Prostate gland (tissue), 2 donors: ENCODE results near the gene BIN2. TPM values are rescaled to one million over a fixed set of nuclear protein-coding genes. Genes with fewer than 3 reads are reported as not detected.
A peak's percentile ranks its signal among the peaks of the same experiment; 100 is the strongest.

Experiments used
- DNase-seq: peaks from one replicate; pipeline ENCODE4 v3.0.0-alpha.2; 2019; ENCODE audit warnings: low spot score
- H3K27ac ChIP-seq, 2 donors: fragments of 200-600 bp; sonication (generic); 2 replicates each; pipeline ENCODE4 v1.5.1; 2017 to 2019
- H3K27me3 ChIP-seq: fragments of 200-600 bp; sonication (generic); replicated peaks from 2 replicates; pipeline ENCODE4 v1.5.1; 2019; ENCODE audit not compliant: insufficient read depth
- H3K36me3 ChIP-seq, 2 donors: fragments of 200-600 bp; sonication (generic); 1 replicate in 1 of 2; 2 replicates in 1 of 2; pipeline versions ENCODE4 v1.5.1 to v1.8.1; 2017 to 2019
- H3K4me1 ChIP-seq: fragments of 200-600 bp; sonication (generic); replicated peaks from 2 replicates; pipeline ENCODE4 v1.5.1; 2019
- H3K4me3 ChIP-seq, 2 donors: fragments of 200-600 bp; sonication (generic); 2 replicates each; pipeline ENCODE4 v1.5.1; 2017 to 2019
- H3K9me3 ChIP-seq: fragments of 200-600 bp; sonication (generic); 2 replicates; pipeline ENCODE4 v1.5.1; 2017
- POLR2A ChIP-seq: fragments of 450-650 bp; IDR thresholded peaks from one replicate; pipeline ENCODE4 v1.6.1; 2016; ENCODE audit warnings: antibody characterized with exemption, mild to moderate bottlenecking
- POLR2AphosphoS5 ChIP-seq: sonication (generic); formaldehyde crosslinking; IDR thresholded peaks from one replicate; pipeline ENCODE4 v1.6.1; 2017; ENCODE audit warnings: antibody characterized with exemption
- WGBS: methylation state at CpG from one replicate; pipeline ENCODE4 v1.1.5; 2018; 5-methylcytosine and 5-hydroxymethylcytosine counted together
- intact Hi-C: fragments of 100-400 bp; cut with DNase I; formaldehyde crosslinking; loops from one replicate; pipeline ENCODE4 v1.14.2; 2022
- total RNA-seq, 2 donors: library from RNA; depleted of rRNA; stranded (reverse); fragments of >200 nt; gene quantifications; one replicate each; pipeline ENCODE4 v1.1.0, GENCODE V29; 2016
- TF ChIP-seq, protein P1 (sequence below), 4 experiments: fragments of 200-600 bp in 2 of 4; fragments of 450-650 bp in 2 of 4; sonication (generic) in 2 of 4; IDR thresholded peaks; 1 replicate in 3 of 4; 2 replicates in 1 of 4; pipeline ENCODE4 v1.5.1; 2016 to 2019; ENCODE audit warnings: antibody characterized with exemption in 4 of 4, mild to moderate bottlenecking in 2 of 4, moderate library complexity in 2 of 4

The BIN2 gene
- total RNA-seq = 1 to 10 TPM; 2.6 to 5.5 TPM

DNA sequence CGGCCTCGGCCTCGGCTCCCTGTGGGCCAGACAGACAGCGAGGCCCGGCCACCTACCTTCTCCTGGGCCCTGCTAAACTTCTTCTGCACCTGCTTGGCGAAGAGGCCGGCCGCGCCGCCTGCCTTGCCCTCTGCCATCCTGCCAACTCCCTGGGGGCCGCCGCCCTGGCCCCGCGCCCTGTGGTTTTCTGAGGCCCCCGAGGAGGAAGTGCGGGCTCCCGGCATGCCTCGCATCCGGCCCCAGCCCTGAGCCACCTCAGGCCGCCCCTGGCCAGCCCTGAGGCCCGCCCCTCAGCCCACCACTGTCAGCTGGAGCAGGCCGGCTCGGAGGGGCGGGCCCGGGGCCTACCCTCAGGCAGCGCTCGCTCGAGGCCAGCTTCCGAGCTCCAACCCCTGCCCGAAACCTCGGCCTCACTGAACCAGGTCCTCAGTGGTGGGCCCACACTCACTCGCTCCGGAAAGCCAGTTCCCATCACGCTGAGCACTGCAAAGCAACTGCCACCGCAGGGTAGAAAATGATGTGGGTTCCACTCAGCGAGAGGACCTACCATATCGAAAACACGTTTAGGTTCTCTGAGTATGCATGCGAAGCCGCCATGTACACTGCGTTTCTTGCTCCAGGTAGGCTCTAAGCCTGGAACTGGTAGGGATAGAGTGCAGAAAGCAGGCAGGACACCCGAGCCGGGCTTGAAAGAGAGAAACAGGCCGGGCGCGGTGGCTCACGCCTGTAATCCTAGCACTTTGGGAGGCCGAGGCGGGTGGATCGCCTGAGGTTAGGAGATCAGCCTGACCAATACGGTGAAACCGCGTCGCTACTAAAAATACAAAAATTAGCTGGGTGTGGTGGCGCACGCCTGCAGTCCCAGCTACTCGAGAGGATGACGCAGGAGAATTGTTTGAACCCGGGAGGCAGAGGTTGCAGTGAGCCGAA, at the start of gene BIN2:
Gene BIN2, minus strand, starts transcription at position 209 of the 930 bp plus-strand sequence. Its CDS starts 72 bp downstream, at position 137.
- H3K4me3 ChIP-seq = peak within 1 kb of the TSS; percentile 10 to 11
- H3K27ac ChIP-seq = peak within 1 kb of the TSS in 1 of 2 donors; percentile 12
- no peaks in the 10 kb centered on the region for H3K36me3 ChIP-seq
- H3K4me1 ChIP-seq = no peaks in the 10 kb centered on the region
- no peaks in the 10 kb centered on the region for H3K27me3 ChIP-seq
- TF ChIP-seq POLR2A (no peak), POLR2AphosphoS5 (no peak)
- TF ChIP-seq, protein P1, sequence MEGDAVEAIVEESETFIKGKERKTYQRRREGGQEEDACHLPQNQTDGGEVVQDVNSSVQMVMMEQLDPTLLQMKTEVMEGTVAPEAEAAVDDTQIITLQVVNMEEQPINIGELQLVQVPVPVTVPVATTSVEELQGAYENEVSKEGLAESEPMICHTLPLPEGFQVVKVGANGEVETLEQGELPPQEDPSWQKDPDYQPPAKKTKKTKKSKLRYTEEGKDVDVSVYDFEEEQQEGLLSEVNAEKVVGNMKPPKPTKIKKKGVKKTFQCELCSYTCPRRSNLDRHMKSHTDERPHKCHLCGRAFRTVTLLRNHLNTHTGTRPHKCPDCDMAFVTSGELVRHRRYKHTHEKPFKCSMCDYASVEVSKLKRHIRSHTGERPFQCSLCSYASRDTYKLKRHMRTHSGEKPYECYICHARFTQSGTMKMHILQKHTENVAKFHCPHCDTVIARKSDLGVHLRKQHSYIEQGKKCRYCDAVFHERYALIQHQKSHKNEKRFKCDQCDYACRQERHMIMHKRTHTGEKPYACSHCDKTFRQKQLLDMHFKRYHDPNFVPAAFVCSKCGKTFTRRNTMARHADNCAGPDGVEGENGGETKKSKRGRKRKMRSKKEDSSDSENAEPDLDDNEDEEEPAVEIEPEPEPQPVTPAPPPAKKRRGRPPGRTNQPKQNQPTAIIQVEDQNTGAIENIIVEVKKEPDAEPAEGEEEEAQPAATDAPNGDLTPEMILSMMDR (IDR thresholded peaks at IDR 0.05) = no peak
- DNase-seq = no peak
- 94% methylated on average over 55 of the region's 60 CpGs for WGBS
- no peaks in the 10 kb centered on the region for H3K9me3 ChIP-seq
- intact Hi-C loops = no loop called here

DNA sequence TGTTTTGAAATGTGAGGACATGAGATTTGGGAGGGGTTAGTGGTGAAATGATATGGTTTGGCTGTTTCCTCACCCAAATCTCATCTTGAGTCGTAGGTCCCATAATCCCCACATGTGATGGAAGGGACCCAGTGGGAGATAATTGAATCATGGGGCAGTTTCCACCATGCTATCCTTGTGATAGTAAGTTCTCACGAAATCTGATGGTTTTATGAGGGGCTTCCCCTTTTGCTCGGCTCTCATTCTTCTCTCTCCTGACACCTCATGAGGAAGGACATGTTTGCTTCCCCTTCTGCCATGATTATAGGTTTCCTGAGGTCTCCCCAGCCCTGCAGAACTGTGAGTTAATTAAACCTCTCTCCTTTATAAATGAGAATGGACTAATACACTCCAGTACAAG, 49.2 kb upstream of the BIN2 start:
- 81% methylated on average over 3 of the region's 3 CpGs for WGBS
- Histone ChIP-seq H3K36me3 (no peaks in the 10 kb centered on the region), H3K4me1 (no peaks in the 10 kb centered on the region), H3K9me3 (no peaks in the 10 kb centered on the region), H3K27ac (no peak overlapping the region), H3K4me3 (no peak overlapping the region), H3K27me3 (no peaks in the 10 kb centered on the region)
- no peak for TF ChIP-seq POLR2A
- no peak for TF ChIP-seq POLR2AphosphoS5
- TF ChIP-seq, protein P1 (IDR thresholded peaks at IDR 0.05) = no peak
- no peak for DNase-seq
- intact Hi-C loops = no loop called here

DNA sequence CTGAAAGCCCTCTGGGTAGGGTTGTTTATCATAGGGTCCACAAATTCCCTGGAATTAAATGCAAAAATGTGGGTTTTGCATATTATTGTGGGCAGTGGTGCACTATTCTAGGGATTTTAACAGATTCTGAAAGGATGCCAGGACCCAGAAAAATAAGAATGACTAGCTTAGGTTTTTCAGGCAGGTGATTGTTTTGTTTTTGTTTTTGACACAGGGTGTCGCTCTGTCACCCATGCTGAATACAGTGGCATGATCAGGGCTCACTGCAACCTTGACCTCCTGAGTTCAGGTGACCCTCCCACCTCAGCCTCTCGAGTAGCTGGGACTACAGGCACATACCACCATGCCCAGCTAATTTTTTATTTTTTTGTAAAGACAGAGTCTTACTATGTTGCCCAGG, 48.0 kb upstream of the BIN2 start:
- 84% methylated on average over 2 of the region's 2 CpGs for WGBS
- DNase-seq = no peak
- Histone ChIP-seq H3K36me3 (no peaks in the 10 kb centered on the region), H3K4me1 (no peaks in the 10 kb centered on the region), H3K9me3 (no peaks in the 10 kb centered on the region), H3K27me3 (no peaks in the 10 kb centered on the region), H3K4me3 (no peak overlapping the region), H3K27ac (peak overlapping the region; percentile 0 to 42)
- intact Hi-C loops = no loop called here
- no peak for TF ChIP-seq POLR2AphosphoS5
- TF ChIP-seq, protein P1 (IDR thresholded peaks at IDR 0.05) = no peak
- no peak for TF ChIP-seq POLR2A

DNA sequence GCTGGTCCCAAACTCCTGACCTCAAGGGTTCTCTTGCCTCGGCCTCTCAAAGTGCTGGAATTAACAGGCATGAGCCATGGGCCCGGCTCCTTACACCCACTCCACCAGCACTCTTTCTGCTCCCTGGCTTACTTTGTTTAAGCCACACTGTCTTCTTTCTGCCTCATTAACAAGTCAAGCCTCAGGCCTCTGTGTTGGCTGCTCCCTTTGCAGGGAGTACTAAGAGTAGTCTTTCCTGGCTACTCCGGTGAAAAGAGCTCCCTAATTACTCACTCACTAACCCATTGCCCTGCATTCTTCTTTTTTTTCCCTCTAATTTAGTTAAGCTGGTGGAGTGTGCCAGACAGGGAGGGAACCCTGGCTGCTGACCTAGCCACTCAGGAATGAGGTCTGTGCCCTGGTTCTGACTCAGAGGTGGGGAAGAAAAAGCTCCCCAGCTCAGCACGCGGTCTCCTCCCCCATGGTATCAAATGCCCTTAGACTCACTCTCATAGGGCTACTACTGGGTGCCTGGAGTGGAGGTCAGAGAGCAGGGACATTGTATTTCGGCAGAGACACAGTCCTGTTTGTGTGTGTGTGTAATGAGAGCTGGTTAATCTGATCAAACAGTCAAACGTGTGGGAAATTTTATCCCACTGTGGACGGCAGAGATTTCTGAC, 47.5 kb upstream of the BIN2 start:
- TF ChIP-seq POLR2AphosphoS5 (peak; percentile 58), POLR2A (no peak)
- TF ChIP-seq, protein P1 (IDR thresholded peaks at IDR 0.05) = no peak
- Histone ChIP-seq H3K9me3 (no peaks in the 10 kb centered on the region), H3K27ac (peak overlapping the region; percentile 0 to 42), H3K4me3 (no peak overlapping the region), H3K4me1 (no peaks in the 10 kb centered on the region), H3K27me3 (no peaks in the 10 kb centered on the region), H3K36me3 (no peaks in the 10 kb centered on the region)
- DNase-seq = peak; percentile 41
- WGBS = 24% methylated on average over 8 of the region's 8 CpGs
- intact Hi-C loops = no loop called here
